Stimulated activated CD4-positive, alpha-beta T cell treated with anti-CD3 and anti-CD28 coated beads, TNF-alpha, amount 100 ng/mL, for 4 hours (primary cell): Measurements from ENCODE around the gene DIP2B.

ENCODE experiments used
- DNase-seq, 3 experiments: peaks; one replicate each; pipeline ENCODE4 v3.0.0-alpha.2; 2020; ENCODE audit warnings: low read depth in 3 of 3

DIP2B gene

GRCh38 chr12:50574601-50575348, 70.0 kb downstream of the DIP2B start:
- no peak for DNase-seq

GRCh38 chr12:50579757-50580267, 75.0 kb downstream of the DIP2B start:
- DNase-seq: no peak

- DNase-seq: no peak
Observed at GRCh38 chr12:50580436-50580835, 75.7 kb downstream of the DIP2B start.

- no peak for DNase-seq
Observed at GRCh38 chr12:50581226-50582184, 76.7 kb downstream of the DIP2B start.

- DNase-seq: no peak
Observed at GRCh38 chr12:50584135-50584534, 79.3 kb downstream of the DIP2B start.

- DNase-seq: no peak
Observed at GRCh38 chr12:50589650-50590435, 85.1 kb downstream of the DIP2B start.

- DNase-seq: no peak
Observed at GRCh38 chr12:50590869-50591268, 86.1 kb downstream of the DIP2B start.

GRCh38 chr12:50595667-50596066, 90.9 kb downstream of the DIP2B start:
- DNase-seq: no peak

- DNase-seq: peak; percentile 8 to 43 (median 25)
Observed at GRCh38 chr12:50597200-50598195, 92.7 kb downstream of the DIP2B start.

GRCh38 chr12:50598321-50598862, 93.6 kb downstream of the DIP2B start:
- no peak for DNase-seq

GRCh38 chr12:50599366-50600095, 94.7 kb downstream of the DIP2B start:
- no peak for DNase-seq

GRCh38 chr12:50600364-50600763, 95.6 kb downstream of the DIP2B start:
- DNase-seq: no peak

- DNase-seq: no peak
Observed at GRCh38 chr12:50603817-50604639, 99.2 kb downstream of the DIP2B start.

- no peak for DNase-seq
Observed at GRCh38 chr12:50604640-50604920, 99.8 kb downstream of the DIP2B start.

GRCh38 chr12:50606675-50607375, 102.0 kb downstream of the DIP2B start:
- no peak for DNase-seq

- no peak for DNase-seq
Observed at GRCh38 chr12:50609292-50609874, 104.6 kb downstream of the DIP2B start.

GRCh38 chr12:50610171-50610570, 105.4 kb downstream of the DIP2B start:
- no peak for DNase-seq
